HAP-1 (cell line): Measurements from ENCODE around the gene AGAP3.

Source experiments
- DNase-seq, 2 experiments: peaks; one replicate each; pipeline ENCODE4 v3.0.0-alpha.2; 2016 to 2020; ENCODE audit warnings: low spot score in 2 of 2
- H3K27me3 ChIP-seq: fragments of 250-450 bp; sonication (Bioruptor Pico); 2 replicates; pipeline ENCODE4 v1.5.1; 2020; ENCODE audit warnings: low read depth, mild to moderate bottlenecking, moderate library complexity
- H3K36me3 ChIP-seq: fragments of 250-450 bp; sonication (Bioruptor Pico); replicated peaks from 2 replicates; pipeline ENCODE4 v1.5.1; 2020; ENCODE audit warnings: mild to moderate bottlenecking
- H3K4me1 ChIP-seq: fragments of 250-450 bp; sonication (Bioruptor Pico); 2 replicates; pipeline ENCODE4 v1.5.1; 2020; ENCODE audit warnings: mild to moderate bottlenecking
- H3K4me3 ChIP-seq: fragments of 250-450 bp; sonication (Bioruptor Pico); 2 replicates; pipeline ENCODE4 v1.5.1; 2020; ENCODE audit warnings: mild to moderate bottlenecking, moderate library complexity
- H3K9me3 ChIP-seq: fragments of 250-450 bp; sonication (Bioruptor Pico); 2 replicates; pipeline ENCODE4 v1.5.1; 2020; ENCODE audit warnings: mild to moderate bottlenecking, moderate library complexity
- in situ Hi-C: fragments of 300-500 bp; cut with MboI; formaldehyde crosslinking; loops from 3 replicates; pipeline ENCODE4 v1.14.3; 2020; ENCODE audit warnings: low sequenced_read_pairs, inconsistent platforms, mixed read lengths

The AGAP3 gene

DNA sequence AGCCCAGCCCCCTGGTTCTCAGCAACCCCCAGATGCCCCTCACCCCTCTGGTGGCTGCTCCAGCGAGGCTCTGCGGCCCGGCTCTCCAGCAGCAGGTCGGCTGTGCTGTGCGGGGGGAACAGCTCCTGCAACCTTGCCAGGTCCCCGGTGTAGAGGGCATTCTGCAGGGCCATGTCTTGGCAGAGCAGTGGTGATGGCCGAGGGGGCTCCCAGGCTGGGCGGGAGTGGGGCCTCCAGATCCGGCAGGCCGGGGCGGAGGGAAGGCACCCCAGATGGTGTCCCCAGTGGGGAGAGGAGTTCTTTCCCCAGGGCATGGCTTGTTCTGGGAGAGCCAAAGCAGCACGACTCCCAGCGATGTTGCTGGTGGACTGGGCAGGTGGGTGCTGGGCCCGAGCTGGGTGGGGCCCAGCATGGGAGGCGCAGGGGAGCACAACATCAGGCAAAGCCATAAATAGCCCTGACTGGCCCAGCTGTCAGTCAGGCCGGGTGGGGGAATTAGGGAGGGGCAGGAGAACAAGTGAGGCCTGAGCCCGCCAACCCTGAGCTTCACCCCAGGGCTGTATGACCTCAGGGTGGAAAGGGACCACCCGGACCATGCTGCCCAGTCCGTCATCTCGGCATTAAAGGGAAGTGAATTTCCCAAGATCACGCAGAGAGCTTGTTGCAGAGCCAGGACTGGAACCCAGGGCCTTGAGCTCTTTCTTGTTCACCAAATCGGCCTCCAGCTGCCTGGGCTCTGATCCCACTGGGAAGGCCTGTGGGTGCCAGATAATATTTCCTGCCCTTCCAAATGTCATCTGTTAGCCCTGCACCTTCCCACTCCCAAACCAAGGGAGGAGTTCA is 101.4 kb downstream of the AGAP3 start:
- no peak for DNase-seq
- no peaks in the 10 kb centered on the region for H3K4me1 ChIP-seq
- in situ Hi-C loops, result no loop called here
- no peak overlapping the region for H3K4me3 ChIP-seq
- peaks cover 34% of the 10 kb centered on the region for H3K27me3 ChIP-seq
- no peaks in the 10 kb centered on the region for H3K36me3 ChIP-seq
- no peaks in the 10 kb centered on the region for H3K9me3 ChIP-seq

- Histone ChIP-seq H3K4me1 (no peaks in the 10 kb centered on the region), H3K4me3 (no peak overlapping the region), H3K36me3 (no peaks in the 10 kb centered on the region), H3K27me3 (peaks cover 34% of the 10 kb centered on the region), H3K9me3 (no peaks in the 10 kb centered on the region)
- in situ Hi-C loops, result no loop called here
- DNase-seq, result no peak
Measured at GRCh38 chr7:151188252-151188542, 101.9 kb downstream of the AGAP3 start.

- Histone ChIP-seq H3K9me3 (no peaks in the 10 kb centered on the region), H3K4me1 (no peaks in the 10 kb centered on the region), H3K36me3 (no peaks in the 10 kb centered on the region), H3K27me3 (peaks cover 36% of the 10 kb centered on the region), H3K4me3 (no peak overlapping the region)
- in situ Hi-C loops, result no loop called here
- no peak for DNase-seq
Measured at GRCh38 chr7:151189038-151189437, 102.8 kb downstream of the AGAP3 start.

DNA sequence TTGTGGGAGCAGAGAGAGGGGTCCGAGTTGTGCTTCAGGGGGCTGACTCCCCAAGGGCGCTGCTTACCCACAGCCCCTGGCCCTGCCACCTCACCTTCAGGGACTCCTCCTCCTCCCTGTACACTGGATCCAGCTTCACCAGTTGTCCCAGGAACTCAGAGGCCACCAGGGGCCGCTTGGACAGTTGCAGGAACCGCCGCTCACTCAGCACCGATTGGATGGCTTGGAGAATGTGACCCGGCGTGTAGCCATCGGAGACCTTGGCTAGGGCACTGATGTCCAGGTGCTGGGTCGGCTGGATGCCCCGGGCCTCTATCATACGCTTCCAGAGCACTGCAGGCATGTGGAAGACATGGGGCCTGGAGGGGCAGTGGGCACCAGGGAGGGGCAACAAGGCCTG is 105.3 kb downstream of the AGAP3 start:
- Histone ChIP-seq H3K4me3 (no peak overlapping the region), H3K36me3 (no peaks in the 10 kb centered on the region), H3K27me3 (peaks cover 61% of the 10 kb centered on the region), H3K9me3 (no peaks in the 10 kb centered on the region), H3K4me1 (no peaks in the 10 kb centered on the region)
- in situ Hi-C loops, result no loop called here
- no peak for DNase-seq

DNA sequence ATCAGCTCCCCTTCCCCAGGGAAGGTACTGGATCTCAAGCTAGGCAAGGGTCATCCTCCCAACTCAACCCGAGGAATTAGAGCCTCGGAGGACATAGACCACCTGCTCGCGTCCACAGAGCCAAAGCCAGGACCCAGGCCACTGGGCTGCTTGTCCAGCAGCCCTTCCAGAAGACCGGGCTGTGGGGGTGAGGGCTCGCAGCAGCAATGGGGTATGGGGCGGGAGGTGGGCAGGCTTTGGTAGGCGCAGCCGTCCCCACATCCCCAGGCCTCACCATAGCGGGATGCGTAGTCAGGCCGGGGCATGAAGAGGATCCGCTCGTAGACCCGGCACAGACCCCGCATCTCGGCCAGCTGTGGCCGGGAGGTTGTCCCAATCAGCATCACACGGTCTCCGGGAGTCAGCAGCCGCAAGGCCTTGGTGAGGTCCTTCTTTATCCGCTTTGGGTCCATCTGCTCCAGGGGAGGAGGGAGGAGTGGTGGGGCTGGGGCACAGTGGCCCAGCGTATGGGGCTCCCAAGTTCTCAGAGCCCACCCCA is 105.8 kb downstream of the AGAP3 start:
- peaks cover 66% of the 10 kb centered on the region for H3K27me3 ChIP-seq
- no peak for DNase-seq
- in situ Hi-C loops, result no loop called here
- H3K9me3 ChIP-seq, result no peaks in the 10 kb centered on the region
- H3K4me3 ChIP-seq, result no peak overlapping the region
- no peaks in the 10 kb centered on the region for H3K36me3 ChIP-seq
- H3K4me1 ChIP-seq, result no peaks in the 10 kb centered on the region

- Histone ChIP-seq H3K4me1 (no peaks in the 10 kb centered on the region), H3K4me3 (no peak overlapping the region), H3K9me3 (no peaks in the 10 kb centered on the region), H3K36me3 (no peaks in the 10 kb centered on the region), H3K27me3 (peaks cover 68% of the 10 kb centered on the region)
- in situ Hi-C loops, result no loop called here
- DNase-seq, result no peak
Measured at GRCh38 chr7:151193203-151193978, 107.1 kb downstream of the AGAP3 start.
